GM21526 (cell line): ENCODE results near the gene NYAP2.

Experiments used
- ATAC-seq: cut with Tn5 transposase; IDR thresholded peaks from one replicate; pipeline ENCODE4 v1.9.1; 2021; ENCODE audit warnings: moderate library complexity; ENCODE audit not compliant: unreplicated experiment, low FRiP score

The NYAP2 gene

DNA sequence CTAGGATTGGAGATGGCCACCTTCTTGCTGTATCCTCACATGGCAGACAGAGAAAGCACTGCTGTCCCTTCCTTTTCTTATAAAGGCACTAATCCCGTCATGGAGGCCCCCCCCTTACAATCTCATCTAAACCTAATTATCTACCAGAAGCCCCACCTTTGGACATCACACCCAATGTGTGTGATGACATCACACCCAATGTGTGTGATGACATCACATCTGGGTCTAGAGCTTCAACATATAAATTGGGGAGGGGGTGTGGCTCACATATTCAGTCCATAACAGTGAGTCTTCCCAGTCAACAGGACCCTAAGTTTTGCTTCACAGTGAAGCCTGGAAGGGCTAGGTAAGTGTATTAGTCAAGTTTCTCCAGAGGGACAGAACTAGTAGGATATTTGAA lies 213.1 kb downstream of the NYAP2 start:
- ATAC-seq, result no peak

DNA sequence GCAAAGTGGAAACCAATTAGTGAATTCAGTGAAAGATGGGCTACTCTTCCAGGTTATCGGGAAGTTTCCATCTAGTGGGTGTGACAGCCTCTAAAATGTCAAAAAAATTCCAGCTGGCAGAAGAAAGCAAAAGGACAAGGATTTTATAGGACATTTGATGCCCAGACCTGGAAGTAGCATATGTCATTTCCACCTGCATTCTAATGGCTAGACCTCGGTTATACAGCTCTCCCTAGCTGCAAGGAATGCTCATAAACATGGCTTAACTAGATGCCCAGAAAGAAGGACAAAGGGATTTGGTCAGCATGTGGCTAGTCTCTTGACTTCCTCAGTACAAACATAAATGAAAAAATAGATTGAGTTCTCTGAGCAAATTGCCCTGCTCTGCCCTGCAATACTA lies 215.4 kb downstream of the NYAP2 start:
- no peak for ATAC-seq

DNA sequence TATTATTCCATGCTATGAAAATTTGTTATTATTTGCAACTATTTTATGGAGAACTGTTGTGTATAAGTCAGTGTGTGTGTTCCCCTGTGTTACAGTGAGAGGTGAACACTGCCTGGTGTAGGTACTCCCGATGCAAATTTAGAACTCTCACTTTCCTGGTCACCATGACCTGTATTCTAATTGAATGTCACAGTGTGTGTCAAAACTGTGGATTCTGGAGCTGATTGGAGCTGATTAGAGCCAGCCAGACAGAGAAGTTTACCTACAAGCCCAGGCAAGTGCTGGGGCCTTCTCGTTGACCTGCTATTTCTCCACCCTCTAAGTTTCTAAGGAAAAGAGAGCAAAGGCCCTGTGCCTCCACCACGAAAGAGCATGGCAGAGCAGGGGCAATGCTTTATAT lies 216.0 kb downstream of the NYAP2 start:
- ATAC-seq, result no peak

DNA sequence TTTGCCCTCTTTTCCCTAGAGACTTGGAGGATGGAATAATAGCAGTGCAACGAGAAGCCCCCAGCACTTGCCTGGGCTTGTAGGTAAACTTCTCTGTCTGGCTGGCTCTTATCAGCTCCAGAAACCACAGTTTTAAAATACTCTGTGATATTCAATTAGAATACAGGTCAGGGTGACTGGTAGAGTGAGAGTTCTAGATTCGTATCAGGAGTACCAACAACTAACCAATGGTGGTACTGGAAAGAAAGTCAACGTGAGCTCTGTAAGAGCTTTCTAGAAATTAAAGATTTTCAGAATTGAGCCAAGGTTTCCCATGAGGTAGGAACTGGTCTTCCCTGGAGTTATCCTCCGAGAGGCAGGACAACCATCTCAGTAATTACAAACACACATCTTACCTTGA lies 216.9 kb downstream of the NYAP2 start:
- no peak for ATAC-seq

DNA sequence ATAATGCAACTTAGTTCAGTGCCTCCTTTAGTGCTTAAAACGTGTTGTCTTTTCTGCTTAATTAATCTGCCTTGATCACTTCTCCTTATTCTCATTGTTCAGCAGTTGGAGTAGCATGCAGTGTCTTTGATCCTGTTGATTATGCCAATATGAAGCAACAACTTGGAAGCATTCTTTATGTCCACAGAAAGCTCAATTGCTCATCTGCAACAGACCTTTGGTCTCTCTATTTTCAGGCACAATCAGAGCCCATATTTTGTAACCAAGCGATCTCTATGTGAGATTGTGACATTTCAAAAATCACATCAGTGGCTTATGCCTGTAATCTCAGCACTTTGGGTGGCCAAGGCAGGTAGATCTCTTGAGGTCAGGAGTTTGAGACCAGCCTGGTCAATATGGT lies 217.3 kb downstream of the NYAP2 start:
- no peak for ATAC-seq

DNA sequence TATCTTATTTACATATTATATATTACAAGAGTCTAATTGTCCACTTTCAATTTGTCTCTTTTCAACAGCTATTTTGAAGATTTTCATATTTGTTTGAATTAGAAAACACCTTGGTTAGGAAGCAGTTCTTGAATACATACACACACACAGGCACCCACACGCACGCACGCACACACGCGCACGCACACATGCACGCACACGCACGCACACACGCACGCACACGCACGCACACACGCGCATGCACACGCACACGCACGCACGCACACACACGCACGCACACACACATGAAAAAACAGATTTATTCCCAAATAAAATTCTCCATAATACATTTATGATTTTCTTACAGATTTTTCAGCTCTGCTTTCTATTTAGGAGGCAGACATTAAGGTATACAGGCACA lies 220.7 kb downstream of the NYAP2 start:
- no peak for ATAC-seq

DNA sequence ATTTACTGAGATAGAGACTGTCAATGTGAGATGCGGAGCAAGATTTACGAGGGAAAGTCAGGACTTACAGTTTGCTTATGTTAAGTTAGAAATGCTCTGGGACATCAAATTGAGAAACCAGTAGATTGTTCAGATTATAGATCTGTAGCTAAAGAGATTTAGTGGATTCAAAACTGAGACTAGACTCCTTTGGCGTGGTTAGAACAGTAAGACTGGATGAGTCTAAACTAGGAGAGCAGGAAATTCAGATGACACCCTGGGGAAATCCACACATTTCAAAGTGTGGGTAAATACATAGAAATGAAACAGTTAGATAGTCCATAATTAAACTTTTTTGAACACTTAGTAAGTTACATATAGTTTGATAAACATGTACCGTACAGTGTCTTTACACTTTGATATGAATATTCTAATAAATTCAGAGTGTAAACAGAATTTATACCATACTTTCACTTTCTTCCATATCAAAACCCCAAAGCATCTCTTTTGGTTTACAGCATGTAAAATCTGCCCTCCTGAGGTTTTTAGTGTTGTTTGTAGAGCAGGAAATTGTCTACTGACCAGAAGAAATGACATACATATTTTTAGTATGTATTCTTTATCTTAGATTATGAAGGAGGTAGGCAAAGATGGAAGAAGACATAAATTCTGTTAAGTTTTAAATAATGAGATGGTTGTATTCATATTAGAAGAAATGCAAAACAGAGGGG lies 231.5 kb downstream of the NYAP2 start:
- no peak for ATAC-seq

DNA sequence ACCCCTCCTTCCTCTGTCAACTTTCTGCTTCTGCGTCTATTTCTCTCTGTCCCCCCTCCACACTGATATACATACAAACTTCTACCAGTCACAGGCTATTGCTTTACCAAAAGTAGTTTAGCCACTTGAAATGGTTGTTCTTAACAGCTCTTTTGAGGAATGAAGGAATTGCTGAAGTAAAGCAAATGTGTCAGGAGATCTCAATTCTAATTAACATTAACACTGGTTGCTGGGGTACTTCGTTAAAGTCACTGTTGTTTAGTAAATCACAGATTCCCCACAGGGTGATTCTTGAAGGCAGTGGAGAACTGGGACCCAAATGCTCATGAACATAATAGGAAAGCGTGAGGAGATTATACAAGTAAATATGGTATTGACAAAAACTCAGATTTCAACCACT lies 232.8 kb downstream of the NYAP2 start:
- ATAC-seq, result no peak

DNA sequence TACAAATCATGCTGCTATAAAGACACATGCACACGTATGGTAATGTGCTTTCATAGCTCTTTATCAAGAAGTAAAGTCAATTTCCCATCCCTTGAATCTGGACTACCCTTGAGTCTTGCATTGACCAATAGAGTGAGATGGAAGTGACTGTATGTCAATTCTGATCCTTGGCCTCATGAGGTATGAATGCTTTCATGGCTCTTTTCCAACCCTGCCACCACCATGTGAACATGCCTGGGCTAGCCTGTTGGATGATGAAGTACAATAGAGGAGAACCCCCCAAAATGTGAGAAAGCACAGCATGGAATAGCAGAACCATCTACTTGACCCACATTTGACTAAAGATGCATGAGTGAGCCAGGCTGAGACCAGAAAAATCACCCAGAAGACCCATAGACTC lies 237.0 kb downstream of the NYAP2 start:
- ATAC-seq, result no peak

DNA sequence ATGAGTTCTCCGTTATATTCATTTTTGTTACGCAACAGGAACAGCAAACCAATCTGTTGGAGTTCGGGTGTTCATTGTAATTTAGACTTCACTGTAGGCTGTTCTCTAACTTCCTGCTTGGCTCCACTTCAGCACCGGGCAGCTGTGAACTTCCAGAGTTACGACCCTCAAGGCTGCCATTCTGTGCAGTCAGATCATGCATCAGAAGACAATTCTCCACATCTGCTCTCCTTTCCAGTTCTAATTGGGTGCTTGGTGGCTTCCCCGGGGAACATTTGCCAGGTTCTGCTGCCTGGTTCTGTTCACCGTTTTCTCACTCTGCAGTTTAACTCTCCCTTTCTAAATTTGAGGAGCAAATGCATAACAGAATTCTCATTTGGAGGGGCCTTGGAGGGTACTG lies 237.7 kb downstream of the NYAP2 start:
- no peak for ATAC-seq

DNA sequence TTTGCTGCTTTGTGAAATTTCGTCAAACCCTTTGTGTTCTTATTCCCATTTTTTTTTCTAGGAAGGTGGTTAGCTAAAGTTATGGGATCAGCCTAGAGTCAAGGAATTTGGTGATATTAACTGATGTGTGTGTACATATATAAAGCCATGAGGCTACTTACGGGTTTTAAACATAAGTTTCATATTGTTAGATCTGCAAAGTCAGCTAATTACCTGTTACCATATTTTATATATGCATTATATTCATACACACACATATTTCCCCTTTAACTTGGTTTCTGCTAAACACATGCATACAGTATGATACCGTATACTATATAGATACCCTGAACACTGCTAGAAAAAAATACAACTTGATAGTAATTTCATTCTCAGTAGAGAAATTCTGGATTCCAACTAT lies 241.0 kb downstream of the NYAP2 start:
- no peak for ATAC-seq

DNA sequence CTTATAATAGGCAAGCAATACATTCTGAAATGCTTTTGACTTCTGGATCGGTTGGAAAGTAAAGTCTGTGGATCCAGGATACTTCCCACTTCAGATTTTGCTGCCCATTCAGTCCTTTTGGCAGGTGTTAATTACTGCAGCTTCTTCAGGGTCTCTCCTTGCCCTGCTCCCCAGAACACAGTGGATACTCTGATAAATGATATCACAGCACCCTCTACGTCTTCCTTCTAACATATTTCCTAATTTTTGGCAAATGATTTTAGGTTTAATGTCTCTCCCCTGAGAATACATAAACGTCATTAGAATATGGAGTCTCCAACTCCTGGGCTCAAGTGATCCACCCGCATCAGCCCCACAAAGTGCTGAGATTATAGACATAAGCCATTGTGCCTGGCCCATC lies 249.8 kb downstream of the NYAP2 start:
- no peak for ATAC-seq

DNA sequence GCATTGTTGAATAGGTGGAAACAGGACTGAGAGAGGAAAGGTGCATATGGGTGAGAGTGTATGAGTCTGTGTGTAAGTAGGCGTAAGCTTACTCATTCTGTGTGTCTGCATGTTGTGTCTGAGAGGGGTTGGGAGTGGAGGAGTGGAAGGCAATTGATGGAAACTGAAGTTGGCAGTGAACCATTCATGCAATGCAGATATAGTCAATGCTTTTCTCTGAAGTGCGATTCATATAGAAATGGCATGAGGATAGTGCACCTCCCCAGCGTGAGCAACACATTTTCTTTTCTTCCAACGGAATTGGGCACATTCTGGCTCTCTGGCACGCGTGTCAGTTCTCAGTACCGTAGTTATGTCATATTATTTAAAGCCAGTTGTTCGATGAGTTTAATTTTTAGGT lies 250.5 kb downstream of the NYAP2 start:
- ATAC-seq, result no peak

DNA sequence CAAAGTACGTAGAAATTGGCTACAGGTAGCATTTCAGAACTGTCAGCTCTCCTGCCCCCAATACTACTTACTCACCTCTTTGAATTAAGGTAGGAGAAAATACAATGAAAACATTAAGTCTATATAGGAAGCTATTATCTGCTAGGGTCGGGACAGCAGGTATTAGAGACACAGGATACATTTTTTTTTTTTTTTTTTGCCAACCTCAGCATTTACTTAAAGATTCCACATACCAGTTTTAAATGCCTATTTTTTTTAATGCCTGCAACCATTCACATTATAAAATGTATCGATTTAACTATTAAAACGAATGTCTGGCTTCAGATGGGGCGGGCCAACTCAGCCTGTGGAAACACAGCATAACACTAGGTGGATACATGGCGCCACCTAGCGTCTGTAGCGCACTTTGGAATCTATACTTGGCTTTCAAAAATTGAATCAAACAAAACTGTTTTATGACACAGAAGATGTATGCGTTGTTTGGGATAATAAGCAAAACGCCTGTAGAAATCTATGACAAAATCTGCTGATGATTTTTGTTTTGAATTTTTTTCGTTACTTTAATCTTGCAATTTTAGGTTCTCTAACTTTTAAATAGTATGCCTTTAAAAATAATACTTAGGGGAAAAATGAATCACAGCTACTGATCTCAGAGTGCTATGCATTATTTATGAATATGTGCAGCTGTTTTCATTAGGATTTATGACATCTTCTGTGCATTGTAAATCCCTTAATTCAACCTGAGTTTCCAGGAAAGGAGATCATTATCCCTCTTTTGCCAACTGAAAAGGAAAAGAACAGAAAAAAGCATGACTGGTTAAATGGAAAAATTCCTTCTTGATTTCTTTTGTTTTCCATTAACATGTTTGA lies 261.0 kb downstream of the NYAP2 start:
- peak; percentile 78 for ATAC-seq

DNA sequence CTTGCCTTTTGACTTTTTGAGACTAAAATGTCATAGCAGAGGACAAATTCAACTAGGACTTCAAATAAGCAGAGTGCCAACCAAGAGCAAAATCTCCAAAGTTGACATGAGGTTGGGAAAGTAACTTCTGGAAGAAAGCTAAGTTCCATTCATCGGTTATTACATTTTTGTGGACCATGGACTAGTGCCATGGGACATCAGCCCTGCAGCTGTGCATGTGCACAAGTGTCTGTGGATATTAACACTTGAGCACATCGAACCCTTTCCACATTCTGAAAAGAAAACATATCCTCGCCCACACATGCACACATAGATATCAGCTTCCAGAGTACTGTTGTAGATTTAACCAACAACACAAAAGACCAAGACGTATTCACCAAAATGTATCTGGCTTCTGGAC lies 262.6 kb downstream of the NYAP2 start:
- no peak for ATAC-seq

DNA sequence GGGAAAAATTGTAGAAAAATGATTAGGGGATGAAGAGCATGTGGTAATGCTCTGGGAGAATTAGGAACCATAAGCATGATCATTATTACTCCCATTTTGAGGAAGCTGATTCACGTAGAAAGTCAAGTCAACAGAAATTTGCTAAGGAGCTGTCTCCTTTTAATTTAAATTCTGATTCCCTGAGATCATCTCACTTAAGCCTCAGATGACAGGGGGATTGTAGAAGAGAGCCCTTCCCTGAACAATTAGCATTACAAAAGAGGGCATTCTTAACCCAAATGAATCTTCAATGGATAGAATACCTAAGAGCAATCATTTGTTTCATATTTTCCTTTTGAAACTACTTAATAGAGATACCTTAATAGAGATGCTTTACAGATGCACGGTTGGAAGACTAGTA lies 267.9 kb downstream of the NYAP2 start:
- no peak for ATAC-seq

DNA sequence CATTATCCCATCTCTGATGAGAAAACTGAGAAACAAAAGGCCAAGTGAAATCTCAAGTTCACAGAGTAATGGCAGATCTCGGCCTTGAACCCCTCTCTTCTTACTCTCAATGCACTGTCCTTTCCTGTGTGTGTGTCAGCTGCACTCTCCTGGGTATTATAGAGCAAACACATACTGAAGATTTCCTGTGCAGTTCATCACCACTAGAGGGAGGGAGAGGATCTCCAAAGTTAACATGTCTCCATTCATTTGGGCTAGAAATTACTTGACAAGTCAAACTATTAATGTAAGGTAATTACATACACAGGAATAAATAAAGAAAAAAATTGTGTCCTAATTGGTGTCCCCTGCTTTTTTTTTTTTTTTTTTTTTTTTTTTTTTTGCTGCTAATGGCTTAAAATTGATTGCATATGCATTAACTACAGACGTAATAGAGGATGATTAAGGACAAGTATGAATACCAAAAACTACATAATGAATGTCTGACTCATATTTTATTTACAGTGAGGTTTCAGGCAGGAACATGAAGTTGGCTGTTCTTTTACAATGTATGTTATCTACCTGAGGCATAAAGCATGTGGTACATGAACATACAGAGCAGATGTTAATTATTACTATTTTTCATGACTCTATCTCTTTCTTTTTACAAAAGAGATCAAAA lies 269.2 kb downstream of the NYAP2 start:
- peak; percentile 94 for ATAC-seq

DNA sequence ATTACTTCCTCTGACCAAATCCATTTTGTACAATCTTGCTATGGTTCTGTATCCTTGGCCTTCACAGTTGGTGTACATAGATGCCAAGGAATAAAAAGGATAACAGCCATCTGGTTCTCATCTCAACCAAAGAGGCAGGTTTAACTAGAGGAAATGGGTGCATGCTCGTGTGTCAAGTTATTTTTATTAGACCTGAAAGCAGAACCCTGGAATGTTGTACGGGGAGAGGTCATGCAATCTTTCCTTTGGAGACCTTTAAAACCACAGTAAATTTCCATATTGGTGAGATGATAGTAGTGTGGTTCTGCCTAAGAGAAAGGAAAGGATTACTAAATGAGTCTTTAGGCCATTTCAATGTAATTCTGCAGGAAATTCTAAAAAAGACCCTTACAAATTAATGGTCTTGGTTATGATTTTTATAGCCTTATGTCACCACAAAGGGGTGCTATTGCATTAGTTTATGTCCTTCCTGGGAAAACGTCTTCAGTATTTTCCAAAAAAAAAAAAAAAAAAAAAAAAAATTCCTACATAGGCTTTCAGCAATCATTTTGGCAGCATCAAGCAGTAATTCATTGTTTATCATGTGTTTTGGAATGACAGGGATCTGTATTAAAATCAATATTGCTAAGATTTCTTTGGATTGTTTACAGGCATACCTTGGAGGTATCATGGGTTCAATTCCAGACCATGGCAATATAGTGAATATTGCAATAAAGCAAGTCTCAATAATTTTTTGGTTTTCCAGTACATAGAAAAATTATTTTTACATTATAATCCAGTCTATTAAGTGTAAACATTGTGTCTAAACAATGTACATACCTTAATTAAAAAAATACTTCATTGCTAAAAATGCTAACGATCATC lies 270.8 kb downstream of the NYAP2 start:
- ATAC-seq, result no peak

DNA sequence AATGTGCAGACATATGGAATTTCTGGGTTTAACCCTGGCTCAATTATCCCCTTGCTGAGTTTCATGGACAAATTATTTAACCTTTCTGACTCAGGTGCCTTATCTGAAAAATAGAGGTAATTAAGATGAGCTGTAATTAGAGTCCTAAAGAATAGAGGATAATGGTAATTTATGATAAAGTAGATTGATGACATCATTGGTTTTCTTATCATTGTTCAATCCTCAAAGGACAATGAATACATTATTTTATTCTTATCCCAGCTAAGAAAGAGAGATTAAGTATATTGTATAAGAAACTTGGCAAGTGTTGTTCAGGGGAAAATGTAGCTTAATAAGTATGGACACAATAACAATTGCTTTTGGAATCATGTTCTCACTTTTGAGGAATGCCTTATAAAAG lies 279.3 kb downstream of the NYAP2 start:
- no peak for ATAC-seq

DNA sequence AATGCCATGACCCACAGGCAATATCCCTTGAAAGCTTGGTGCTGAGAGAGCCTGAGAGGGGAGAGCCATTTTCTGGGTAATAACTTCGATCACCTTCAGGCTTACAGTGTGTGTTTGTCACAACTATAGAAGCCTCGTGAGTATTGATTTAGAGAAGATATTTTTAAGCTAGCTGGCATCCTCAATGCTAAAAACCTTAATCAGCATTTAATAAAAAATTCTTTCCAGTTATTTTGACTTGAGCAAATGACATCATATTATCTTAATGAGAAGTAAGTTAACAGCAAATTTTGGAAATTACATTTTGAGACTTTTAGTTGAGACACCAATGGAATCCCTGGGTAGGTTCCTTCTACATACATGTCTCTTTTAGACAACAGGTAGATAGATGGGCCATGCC lies 283.7 kb downstream of the NYAP2 start:
- ATAC-seq, result no peak

DNA sequence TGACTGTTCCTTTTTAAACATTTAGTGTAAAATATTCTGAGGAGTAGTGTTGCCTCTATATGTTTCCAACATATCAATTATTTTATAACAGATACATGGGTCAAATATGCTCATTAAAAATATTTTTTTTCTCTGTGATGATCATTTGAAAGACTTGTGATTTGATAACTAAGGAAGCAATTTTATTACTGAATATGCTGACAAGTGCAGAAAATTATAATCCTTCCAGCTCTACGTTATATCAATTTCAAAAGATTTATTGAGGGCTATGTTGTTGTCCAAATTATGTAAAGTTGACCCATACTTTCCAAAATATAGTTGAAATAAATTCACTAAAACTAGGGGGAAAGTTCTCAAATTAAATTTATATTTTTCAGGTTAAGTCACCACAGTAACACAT lies 290.6 kb downstream of the NYAP2 start:
- no peak for ATAC-seq
